ENCODE measurements around the gene PARVB.

The PARVB gene

GRCh38 chr22:44042249-44043218 is 18.4 kb downstream of the PARVB start:
- H4K20me1 ChIP-seq (ENCODE audit: insufficient read depth, low read length): peaks cover 72% of the 10 kb centered on the region
- H3K79me2 ChIP-seq (ENCODE audit: low read length): peaks cover 67% of the 10 kb centered on the region
- no peak for TF ChIP-seq CTCF (IDR thresholded peaks at IDR 0.05; ENCODE audit: low read depth, low read length)
- no peak for TF ChIP-seq EZH2phosphoT487 (IDR thresholded peaks at IDR 0.05; ENCODE audit: low read depth)
- peaks cover 10% of the 10 kb centered on the region for H3K36me3 ChIP-seq (replicated peaks; ENCODE audit: low read depth, low read length)
- H3K4me1 ChIP-seq (ENCODE audit: low read length): no peaks in the 10 kb centered on the region
- no peak overlapping the region for H3K27ac ChIP-seq (ENCODE audit: low read length)
- no peaks in the 10 kb centered on the region for H3K9me3 ChIP-seq (ENCODE audit: insufficient read depth, low read length)
- no peak overlapping the region for H3K4me3 ChIP-seq (ENCODE audit: low read length)
- H3K9ac ChIP-seq (ENCODE audit: low read length): no peak overlapping the region
- no peaks in the 10 kb centered on the region for H3K27me3 ChIP-seq (ENCODE audit: low read depth, low read length)
- no peak overlapping the region for H3K4me2 ChIP-seq (ENCODE audit: low read length)
- no peak overlapping the region for H2AFZ ChIP-seq (ENCODE audit: low read depth, low read length)

- peaks cover 4% of the 10 kb centered on the region; the same call in 1 of the 2 replicates for H3K4me1 ChIP-seq (ENCODE audit: low read length)
- H2AFZ ChIP-seq (ENCODE audit: low read depth, low read length): no peak overlapping the region
- no peak overlapping the region for H3K4me2 ChIP-seq (ENCODE audit: low read length)
- TF ChIP-seq CTCF (IDR thresholded peaks at IDR 0.05; ENCODE audit: low read depth, low read length) (no peak), EZH2phosphoT487 (IDR thresholded peaks at IDR 0.05; ENCODE audit: low read depth) (no peak)
- peaks cover 62% of the 10 kb centered on the region for H3K79me2 ChIP-seq (ENCODE audit: low read length)
- H3K4me3 ChIP-seq (ENCODE audit: low read length): no peak overlapping the region
- no peak overlapping the region for H3K27ac ChIP-seq (ENCODE audit: low read length)
- H4K20me1 ChIP-seq (ENCODE audit: insufficient read depth, low read length): peaks cover 70% of the 10 kb centered on the region
- peaks cover 7% of the 10 kb centered on the region for H3K36me3 ChIP-seq (replicated peaks; ENCODE audit: low read depth, low read length)
- H3K9ac ChIP-seq (ENCODE audit: low read length): no peak overlapping the region
- H3K27me3 ChIP-seq (ENCODE audit: low read depth, low read length): no peaks in the 10 kb centered on the region
- no peaks in the 10 kb centered on the region for H3K9me3 ChIP-seq (ENCODE audit: insufficient read depth, low read length)
These were observed 21.0 kb downstream of the PARVB start for GRCh38 chr22:44045145-44045544.

- Histone ChIP-seq H3K79me2 (ENCODE audit: low read length) (peaks cover 59% of the 10 kb centered on the region), H3K4me2 (ENCODE audit: low read length) (no peak overlapping the region)
These were observed 22.5 kb downstream of the PARVB start for GRCh38 chr22:44046485-44047141.

More at GRCh38 chr22:44046485-44047141, 22.5 kb downstream of the PARVB start:
- no peak for TF ChIP-seq EZH2phosphoT487 (IDR thresholded peaks at IDR 0.05; ENCODE audit: low read depth)
- no peak for TF ChIP-seq CTCF (IDR thresholded peaks at IDR 0.05; ENCODE audit: low read depth, low read length)
- no peaks in the 10 kb centered on the region for H3K9me3 ChIP-seq (ENCODE audit: insufficient read depth, low read length)
- no peak overlapping the region for H2AFZ ChIP-seq (ENCODE audit: low read depth, low read length)
- H3K9ac ChIP-seq (ENCODE audit: low read length): no peak overlapping the region
- H3K36me3 ChIP-seq (replicated peaks; ENCODE audit: low read depth, low read length): peaks cover 7% of the 10 kb centered on the region
- H3K4me1 ChIP-seq (ENCODE audit: low read length): peaks cover 4% of the 10 kb centered on the region; the same call in 1 of the 2 replicates
- H3K27ac ChIP-seq (ENCODE audit: low read length): no peak overlapping the region
- H4K20me1 ChIP-seq (ENCODE audit: insufficient read depth, low read length): peaks cover 80% of the 10 kb centered on the region
- H3K27me3 ChIP-seq (ENCODE audit: low read depth, low read length): no peaks in the 10 kb centered on the region
- no peak overlapping the region for H3K4me3 ChIP-seq (ENCODE audit: low read length)
